Progenitor cell of endocrine pancreas (in vitro differentiated cells): ENCODE measurements around the gene TNK2. TPM values are rescaled to one million over a fixed set of nuclear protein-coding genes. Genes with fewer than 3 reads are reported as not detected.

Experiments used
- DNase-seq: peaks from one replicate; pipeline ENCODE4 v3.0.0; 2021; ENCODE audit warnings: low spot score; ENCODE audit not compliant: unreplicated experiment
- H3K27ac Mint-ChIP-seq: 2 replicates; pipeline ENCODE4 v1.8.0; 2021; ENCODE audit warnings: mild to moderate bottlenecking, moderate library complexity, mixed read lengths
- H3K27me3 Mint-ChIP-seq: 2 replicates; pipeline ENCODE4 v1.8.0; 2021; ENCODE audit warnings: mixed read lengths
- H3K36me3 Mint-ChIP-seq: 2 replicates; pipeline ENCODE4 v1.8.0; 2022; ENCODE audit warnings: mixed read lengths; ENCODE audit not compliant: insufficient read depth
- H3K4me1 Mint-ChIP-seq: 2 replicates; pipeline ENCODE4 v1.8.0; 2021; ENCODE audit warnings: low read depth, mixed read lengths
- H3K4me3 Mint-ChIP-seq: 2 replicates; pipeline ENCODE4 v1.8.0; 2021; ENCODE audit warnings: low read depth, mild to moderate bottlenecking, moderate library complexity, mixed read lengths
- H3K9me3 Mint-ChIP-seq: 2 replicates; pipeline ENCODE4 v1.8.0; 2021; ENCODE audit warnings: low read depth, mixed read lengths
- microRNA-seq: library from miRNA; unstranded; fragments of <30 nt; microRNA quantifications from one replicate; pipeline ENCODE4 v1.1.0, GENCODE V29; 2020; ENCODE audit warnings: borderline number of aligned reads; ENCODE audit not compliant: unreplicated experiment
- total RNA-seq: library from RNA; stranded (reverse); gene quantifications from 2 replicates; pipeline ENCODE4 v1.2.1, GENCODE V29; 2021
- TF ChIP-seq, protein P1 (sequence below): fragments of 200-600 bp; sonication (generic); IDR thresholded peaks from one replicate; pipeline ENCODE4 v1.5.0; 2021; ENCODE audit warnings: antibody characterized with exemption, mild to moderate bottlenecking; ENCODE audit not compliant: unreplicated experiment

The TNK2 gene
- total RNA-seq, 1 donor from 2014 or later = 73.6 TPM

GRCh38 chr3:195813916-195814640 is 94.3 kb downstream of the TNK2 start:
- Mint-ChIP-seq H3K27me3 (peaks cover 32% of the 10 kb centered on the region), H3K4me1 (no peaks in the 10 kb centered on the region), H3K36me3 (no peaks in the 10 kb centered on the region), H3K27ac (no peak overlapping the region), H3K4me3 (no peak overlapping the region), H3K9me3 (no peaks in the 10 kb centered on the region)
- DNase-seq = no peak
- TF ChIP-seq, protein P1, sequence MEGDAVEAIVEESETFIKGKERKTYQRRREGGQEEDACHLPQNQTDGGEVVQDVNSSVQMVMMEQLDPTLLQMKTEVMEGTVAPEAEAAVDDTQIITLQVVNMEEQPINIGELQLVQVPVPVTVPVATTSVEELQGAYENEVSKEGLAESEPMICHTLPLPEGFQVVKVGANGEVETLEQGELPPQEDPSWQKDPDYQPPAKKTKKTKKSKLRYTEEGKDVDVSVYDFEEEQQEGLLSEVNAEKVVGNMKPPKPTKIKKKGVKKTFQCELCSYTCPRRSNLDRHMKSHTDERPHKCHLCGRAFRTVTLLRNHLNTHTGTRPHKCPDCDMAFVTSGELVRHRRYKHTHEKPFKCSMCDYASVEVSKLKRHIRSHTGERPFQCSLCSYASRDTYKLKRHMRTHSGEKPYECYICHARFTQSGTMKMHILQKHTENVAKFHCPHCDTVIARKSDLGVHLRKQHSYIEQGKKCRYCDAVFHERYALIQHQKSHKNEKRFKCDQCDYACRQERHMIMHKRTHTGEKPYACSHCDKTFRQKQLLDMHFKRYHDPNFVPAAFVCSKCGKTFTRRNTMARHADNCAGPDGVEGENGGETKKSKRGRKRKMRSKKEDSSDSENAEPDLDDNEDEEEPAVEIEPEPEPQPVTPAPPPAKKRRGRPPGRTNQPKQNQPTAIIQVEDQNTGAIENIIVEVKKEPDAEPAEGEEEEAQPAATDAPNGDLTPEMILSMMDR = no peak

Small RNAs within 50 kb of the gene (microRNA-seq; reads per million reads assigned to microRNA genes)
- not detected for gene MIR6829

Other genes starting within 250 kb of the TNK2 start
- gene MUC20, start 187.6 kb downstream of the TNK2 start, total RNA-seq = 4.5 and 5.0 TPM in 2 replicates
- gene MUC4, start 96.6 kb downstream of the TNK2 start, total RNA-seq = 0.44 and 0.60 TPM in 2 replicates
- gene TFRC, start 173.5 kb upstream of the TNK2 start, total RNA-seq = 74.0 and 82.7 TPM in 2 replicates